Left ventricle myocardium inferior (tissue), 1 donor: Measurements from ENCODE around the gene UBE2I. TPM values are rescaled to one million over a fixed set of nuclear protein-coding genes. Genes with fewer than 3 reads are reported as not detected.

ENCODE experiments used
- DNase-seq: peaks from one replicate; pipeline ENCODE4 v3.0.0-alpha.2; 2020
- H3K27ac ChIP-seq: fragments of 200-600 bp; replicated peaks from 2 replicates; pipeline ENCODE4 v1.8.0; 2021
- H3K27me3 ChIP-seq: fragments of 200-600 bp; 2 replicates; pipeline ENCODE4 v1.8.0; 2021; ENCODE audit warnings: low read depth
- H3K36me3 ChIP-seq: fragments of 200-600 bp; 2 replicates; pipeline ENCODE4 v1.8.0; 2021
- H3K4me1 ChIP-seq: fragments of 200-600 bp; 2 replicates; pipeline ENCODE4 v1.8.0; 2021
- H3K4me3 ChIP-seq: fragments of 200-600 bp; 2 replicates; pipeline ENCODE4 v1.8.0; 2021; ENCODE audit warnings: mild to moderate bottlenecking, moderate library complexity
- H3K9me3 ChIP-seq: fragments of 200-600 bp; replicated peaks from 2 replicates; pipeline ENCODE4 v1.8.0; 2021
- intact Hi-C: fragments of 100-400 bp; cut with micrococcal nuclease; formaldehyde crosslinking; loops from one replicate; pipeline ENCODE4 v1.11.0; 2022
- total RNA-seq: library from RNA; stranded (reverse); fragmentation: NEBNext Ultra II Directional; extraction: Animal tissue kit (Norgen Biotek cat#: 25700); gene quantifications from one replicate; pipeline ENCODE4 v1.2.1, GENCODE V29; 2021
- TF ChIP-seq, protein P1 (sequence below): fragments of 200-600 bp; IDR thresholded peaks from 2 replicates; pipeline ENCODE4 v1.8.0; 2021; ENCODE audit warnings: antibody characterized with exemption, mild to moderate bottlenecking, borderline replicate concordance
- donor health status: DM: no; HTN: yes; CAD: no; lungs with severe emphysema.

UBE2I gene
- total RNA-seq, 1 donor from 2014 or later: 86.2 TPM

- TF ChIP-seq, protein P1, sequence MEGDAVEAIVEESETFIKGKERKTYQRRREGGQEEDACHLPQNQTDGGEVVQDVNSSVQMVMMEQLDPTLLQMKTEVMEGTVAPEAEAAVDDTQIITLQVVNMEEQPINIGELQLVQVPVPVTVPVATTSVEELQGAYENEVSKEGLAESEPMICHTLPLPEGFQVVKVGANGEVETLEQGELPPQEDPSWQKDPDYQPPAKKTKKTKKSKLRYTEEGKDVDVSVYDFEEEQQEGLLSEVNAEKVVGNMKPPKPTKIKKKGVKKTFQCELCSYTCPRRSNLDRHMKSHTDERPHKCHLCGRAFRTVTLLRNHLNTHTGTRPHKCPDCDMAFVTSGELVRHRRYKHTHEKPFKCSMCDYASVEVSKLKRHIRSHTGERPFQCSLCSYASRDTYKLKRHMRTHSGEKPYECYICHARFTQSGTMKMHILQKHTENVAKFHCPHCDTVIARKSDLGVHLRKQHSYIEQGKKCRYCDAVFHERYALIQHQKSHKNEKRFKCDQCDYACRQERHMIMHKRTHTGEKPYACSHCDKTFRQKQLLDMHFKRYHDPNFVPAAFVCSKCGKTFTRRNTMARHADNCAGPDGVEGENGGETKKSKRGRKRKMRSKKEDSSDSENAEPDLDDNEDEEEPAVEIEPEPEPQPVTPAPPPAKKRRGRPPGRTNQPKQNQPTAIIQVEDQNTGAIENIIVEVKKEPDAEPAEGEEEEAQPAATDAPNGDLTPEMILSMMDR: no peak
- H3K27me3 ChIP-seq: peaks cover 57% of the 10 kb centered on the region
- H3K4me3 ChIP-seq: peak within 1 kb of the TSS; percentile 68
- DNase-seq: peak; percentile 54
- peaks cover 38% of the 10 kb centered on the region for H3K4me1 ChIP-seq
- H3K27ac ChIP-seq: peak within 1 kb of the TSS; percentile 84
- peaks cover 4% of the 10 kb centered on the region for H3K9me3 ChIP-seq
- intact Hi-C loops: no loop called here
- no peaks in the 10 kb centered on the region for H3K36me3 ChIP-seq
These were observed 23.8 kb downstream of the UBE2I start, which contains the start of gene BAIAP3 for GRCh38 chr16:1333149-1333812. Gene BAIAP3 (plus strand): TSS chr16:1333645. CDS start chr16:1338550, 4,905 bp downstream.

GRCh38 chr16:1333854-1334700 is 24.6 kb downstream of the UBE2I start:
- H3K27ac ChIP-seq: peak overlapping the region; percentile 84
- intact Hi-C loops: no loop called here
- H3K27me3 ChIP-seq: peaks cover 57% of the 10 kb centered on the region

GRCh38 chr16:1334739-1335138 is 25.3 kb downstream of the UBE2I start:
- intact Hi-C loops: no loop called here
- Histone ChIP-seq H3K9me3 (peaks cover 4% of the 10 kb centered on the region), H3K4me3 (peak overlapping the region; percentile 68), H3K27ac (no peak overlapping the region), H3K36me3 (no peaks in the 10 kb centered on the region), H3K4me1 (peaks cover 38% of the 10 kb centered on the region), H3K27me3 (peaks cover 57% of the 10 kb centered on the region)
- TF ChIP-seq, protein P1: no peak
- DNase-seq: no peak

More at GRCh38 chr16:1333854-1334700, 24.6 kb downstream of the UBE2I start:
- peaks cover 4% of the 10 kb centered on the region for H3K9me3 ChIP-seq
- no peak for DNase-seq
- peaks cover 38% of the 10 kb centered on the region for H3K4me1 ChIP-seq
- peak overlapping the region; percentile 68 for H3K4me3 ChIP-seq
- no peaks in the 10 kb centered on the region for H3K36me3 ChIP-seq
- TF ChIP-seq, protein P1: no peak

DNA sequence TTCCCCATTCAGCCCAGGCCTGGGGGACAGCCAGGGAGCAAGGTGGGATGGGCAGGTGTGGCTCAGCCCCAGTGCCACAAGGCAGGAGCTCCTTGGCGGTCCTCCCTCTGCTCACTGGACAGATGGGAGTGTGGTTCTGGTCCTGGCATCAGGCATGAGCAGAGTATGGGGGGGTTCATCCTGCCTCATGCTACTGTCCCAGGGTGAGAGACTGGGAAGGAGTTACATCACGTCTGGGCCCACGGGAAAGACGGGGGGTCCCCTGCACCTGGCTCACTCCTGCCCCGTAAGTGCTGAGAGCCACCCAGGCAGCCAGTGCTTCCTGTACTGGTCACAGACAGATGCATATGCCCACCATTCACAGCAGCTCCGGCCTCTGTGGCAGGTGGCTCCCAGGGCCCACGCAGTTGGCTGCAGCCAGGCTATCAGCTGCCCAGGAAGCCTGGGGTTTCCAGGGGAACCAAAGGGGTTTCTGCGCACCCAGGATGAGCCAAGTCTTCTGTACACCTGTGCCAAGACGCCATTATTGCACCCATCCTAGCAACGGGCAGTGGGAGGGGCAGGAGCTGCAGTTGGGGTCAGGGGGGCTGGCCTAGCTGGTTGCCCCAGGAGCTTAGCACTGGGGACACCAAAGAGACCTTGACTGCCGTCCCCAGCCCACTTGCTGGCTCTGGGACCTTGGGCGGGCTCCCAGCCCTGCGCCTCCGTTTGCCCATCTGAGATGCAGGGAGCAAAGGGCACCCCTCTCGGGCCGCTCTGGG is 26.0 kb downstream of the UBE2I start:
- peaks cover 3% of the 10 kb centered on the region for H3K9me3 ChIP-seq
- no peak overlapping the region for H3K4me3 ChIP-seq
- intact Hi-C loops: no loop called here
- peaks cover 57% of the 10 kb centered on the region for H3K27me3 ChIP-seq
- DNase-seq: no peak
- H3K4me1 ChIP-seq: peaks cover 38% of the 10 kb centered on the region
- TF ChIP-seq, protein P1: no peak
- H3K36me3 ChIP-seq: no peaks in the 10 kb centered on the region
- no peak overlapping the region for H3K27ac ChIP-seq

DNA sequence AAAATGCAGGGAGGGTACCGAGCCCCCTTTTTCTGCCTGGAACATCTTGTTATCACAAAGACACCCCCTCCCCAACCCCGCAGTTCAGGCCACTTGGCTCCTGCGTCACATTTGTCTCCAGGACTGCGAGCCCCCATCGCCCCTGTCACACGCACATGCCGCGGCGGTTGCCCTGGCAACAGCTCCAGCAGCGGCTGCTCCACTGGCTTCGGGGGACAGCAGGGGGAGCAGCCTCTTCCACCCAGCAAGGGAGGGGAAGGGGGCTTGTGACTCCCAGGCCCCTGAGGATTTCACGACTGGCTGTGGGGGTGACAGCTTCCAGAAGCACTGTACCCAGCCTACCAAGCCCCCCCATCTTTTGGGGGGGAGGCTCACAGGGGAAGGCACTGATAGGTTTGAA is 26.6 kb downstream of the UBE2I start:
- Histone ChIP-seq H3K4me1 (peaks cover 38% of the 10 kb centered on the region), H3K27me3 (peaks cover 51% of the 10 kb centered on the region), H3K36me3 (no peaks in the 10 kb centered on the region), H3K9me3 (no peaks in the 10 kb centered on the region), H3K4me3 (no peak overlapping the region), H3K27ac (no peak overlapping the region)
- intact Hi-C loops: no loop called here
- TF ChIP-seq, protein P1: no peak
- DNase-seq: no peak
